Choroid plexus epithelial cell (primary cell): Measurements from ENCODE around the gene ST7L.

Source experiments
- DNase-seq: peaks from one replicate; pipeline ENCODE4 v3.0.0-alpha.2; 2010; ENCODE audit warnings: low read depth
- H3K4me3 ChIP-seq: 2 replicates; pipeline ENCODE4 v1.5.1; 2011; ENCODE audit warnings: low read depth, mild to moderate bottlenecking, control low read depth, low read length, moderate library complexity
- CTCF ChIP-seq: conservative IDR thresholded peaks from 2 replicates; pipeline ENCODE4 v1.5.1; 2011; ENCODE audit warnings: low read depth, mild to moderate bottlenecking, control low read depth, inconsistent platforms, low read length, moderate library complexity

Gene ST7L

GRCh38 chr1:112619518-112620376, 806 bp upstream of the ST7L start, which contains the start of gene CAPZA1:
CAPZA1 (plus strand) TSS chr1:112619832; CDS start chr1:112619845, 13 bp downstream.
- TF ChIP-seq CTCF: no peak
- H3K4me3 ChIP-seq: peak within 1 kb of the TSS; percentile 99

GRCh38 chr1:112618114-112618720, 724 bp downstream of the ST7L start:
- TF ChIP-seq CTCF: no peak
- peak; percentile 69 for DNase-seq
- H3K4me3 ChIP-seq: peak overlapping the region; percentile 99

More at GRCh38 chr1:112619518-112620376, 806 bp upstream of the ST7L start, which contains the start of gene CAPZA1:
- DNase-seq: peak; percentile 95

- H3K4me3 ChIP-seq: no peak overlapping the region
- peak; percentile 85 for TF ChIP-seq CTCF
- peak; percentile 82 for DNase-seq
Observed at GRCh38 chr1:112614460-112615065, 4.4 kb downstream of the ST7L start.

- no peak for TF ChIP-seq CTCF
- peak; percentile 23 for DNase-seq
Observed at GRCh38 chr1:112605633-112606327, 13.2 kb downstream of the ST7L start.

GRCh38 chr1:112603541-112603940, 15.4 kb downstream of the ST7L start:
- H3K4me3 ChIP-seq: no peak overlapping the region
- no peak for TF ChIP-seq CTCF
- DNase-seq: no peak

More at GRCh38 chr1:112605633-112606327, 13.2 kb downstream of the ST7L start:
- H3K4me3 ChIP-seq: no peak overlapping the region

GRCh38 chr1:112603012-112603411, 15.9 kb downstream of the ST7L start:
- H3K4me3 ChIP-seq: no peak overlapping the region
- DNase-seq: no peak
- TF ChIP-seq CTCF: no peak
